Fibroblast of skin of abdomen (primary cell): ENCODE results near the gene MEGF6.
"Not testable (repeated sequence)": the region's sequence is repeated elsewhere in the genome, so short reads cannot be mapped to it uniquely, and the experiment has no call there.

ENCODE experiments used
- DNase-seq: peaks from one replicate; pipeline ENCODE4 v3.0.0-alpha.2; 2013

Gene MEGF6

GRCh38 chr1:3629561-3630160 lies 18.4 kb upstream of the MEGF6 start:
- no peak for DNase-seq

- no peak for DNase-seq
Observed at GRCh38 chr1:3628445-3628844, 17.1 kb upstream of the MEGF6 start.

- DNase-seq = no peak
Observed at GRCh38 chr1:3627515-3628253, 16.4 kb upstream of the MEGF6 start.

GRCh38 chr1:3626025-3626424 lies 14.7 kb upstream of the MEGF6 start:
- no peak for DNase-seq

GRCh38 chr1:3625151-3625907 lies 14.0 kb upstream of the MEGF6 start:
- no peak for DNase-seq

GRCh38 chr1:3624200-3625136 lies 13.2 kb upstream of the MEGF6 start, which contains the start of gene TPRG1L:
Gene TPRG1L, plus strand, starts transcription at chr1:3625015. Its CDS starts 58 bp downstream, at chr1:3625073.
- DNase-seq = peak; percentile 94

- DNase-seq = no peak
Observed at GRCh38 chr1:3623441-3624199, 12.3 kb upstream of the MEGF6 start.

- not testable (repeated sequence) for DNase-seq
Observed at GRCh38 chr1:3622102-3622501, 10.8 kb upstream of the MEGF6 start.

GRCh38 chr1:3621151-3621671 lies 9.9 kb upstream of the MEGF6 start:
- peak; percentile 24 for DNase-seq

GRCh38 chr1:3620708-3621107 lies 9.4 kb upstream of the MEGF6 start:
- DNase-seq = no peak

- peak; percentile 69 for DNase-seq
Observed at GRCh38 chr1:3618881-3619671, 7.8 kb upstream of the MEGF6 start.

- DNase-seq = no peak
Observed at GRCh38 chr1:3618531-3618880, 7.2 kb upstream of the MEGF6 start.

GRCh38 chr1:3617806-3618345 lies 6.6 kb upstream of the MEGF6 start:
- no peak for DNase-seq

GRCh38 chr1:3616861-3617260 lies 5.6 kb upstream of the MEGF6 start:
- DNase-seq = no peak

- no peak for DNase-seq
Observed at GRCh38 chr1:3614755-3615742, 3.7 kb upstream of the MEGF6 start.

GRCh38 chr1:3612123-3612522 lies 815 bp upstream of the MEGF6 start:
- no peak for DNase-seq

- peak; percentile 47 for DNase-seq
Observed at GRCh38 chr1:3610527-3611169, 660 bp downstream of the MEGF6 start.

- no peak for DNase-seq
Observed at GRCh38 chr1:3609769-3610526, 1.4 kb downstream of the MEGF6 start.
